GM12872 (cell line): ENCODE measurements around the gene SPATA6.

Experiments
- TF ChIP-seq, protein P1 (sequence below): IDR thresholded peaks from 3 replicates; pipeline ENCODE4 v1.5.1; 2011; ENCODE audit warnings: low read depth, mild to moderate bottlenecking, low read length, moderate library complexity; ENCODE audit not compliant: insufficient read depth

The SPATA6 gene

GRCh38 chr1:48362901-48363300, 109.1 kb downstream of the SPATA6 start:
- TF ChIP-seq, protein P1, sequence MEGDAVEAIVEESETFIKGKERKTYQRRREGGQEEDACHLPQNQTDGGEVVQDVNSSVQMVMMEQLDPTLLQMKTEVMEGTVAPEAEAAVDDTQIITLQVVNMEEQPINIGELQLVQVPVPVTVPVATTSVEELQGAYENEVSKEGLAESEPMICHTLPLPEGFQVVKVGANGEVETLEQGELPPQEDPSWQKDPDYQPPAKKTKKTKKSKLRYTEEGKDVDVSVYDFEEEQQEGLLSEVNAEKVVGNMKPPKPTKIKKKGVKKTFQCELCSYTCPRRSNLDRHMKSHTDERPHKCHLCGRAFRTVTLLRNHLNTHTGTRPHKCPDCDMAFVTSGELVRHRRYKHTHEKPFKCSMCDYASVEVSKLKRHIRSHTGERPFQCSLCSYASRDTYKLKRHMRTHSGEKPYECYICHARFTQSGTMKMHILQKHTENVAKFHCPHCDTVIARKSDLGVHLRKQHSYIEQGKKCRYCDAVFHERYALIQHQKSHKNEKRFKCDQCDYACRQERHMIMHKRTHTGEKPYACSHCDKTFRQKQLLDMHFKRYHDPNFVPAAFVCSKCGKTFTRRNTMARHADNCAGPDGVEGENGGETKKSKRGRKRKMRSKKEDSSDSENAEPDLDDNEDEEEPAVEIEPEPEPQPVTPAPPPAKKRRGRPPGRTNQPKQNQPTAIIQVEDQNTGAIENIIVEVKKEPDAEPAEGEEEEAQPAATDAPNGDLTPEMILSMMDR = no peak

- TF ChIP-seq, protein P1 = no peak
Observed at GRCh38 chr1:48356901-48357300, 115.1 kb downstream of the SPATA6 start.

- TF ChIP-seq, protein P1 = no peak
Observed at GRCh38 chr1:48344373-48344772, 127.6 kb downstream of the SPATA6 start.

DNA sequence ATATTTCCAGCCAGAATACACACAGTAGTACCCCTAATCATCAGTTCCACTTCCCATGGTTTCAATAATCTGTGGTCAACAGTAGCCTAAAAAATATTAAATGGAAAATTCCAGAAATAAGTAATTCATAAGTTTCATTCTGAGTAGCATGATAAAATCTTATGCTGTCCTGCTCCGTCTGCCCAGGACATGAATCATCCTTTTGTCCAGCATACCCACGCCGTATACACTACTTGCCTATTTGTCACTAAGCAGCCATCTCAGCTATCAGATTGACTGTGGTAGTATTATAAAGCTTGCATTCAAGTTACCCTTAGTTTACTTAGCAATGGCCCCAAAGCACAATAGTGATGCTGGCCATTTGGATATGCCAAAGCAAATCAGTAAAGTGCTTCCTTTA, 130.8 kb downstream of the SPATA6 start:
- TF ChIP-seq, protein P1 = no peak

GRCh38 chr1:48338257-48338656, 133.7 kb downstream of the SPATA6 start:
- TF ChIP-seq, protein P1 = no peak

DNA sequence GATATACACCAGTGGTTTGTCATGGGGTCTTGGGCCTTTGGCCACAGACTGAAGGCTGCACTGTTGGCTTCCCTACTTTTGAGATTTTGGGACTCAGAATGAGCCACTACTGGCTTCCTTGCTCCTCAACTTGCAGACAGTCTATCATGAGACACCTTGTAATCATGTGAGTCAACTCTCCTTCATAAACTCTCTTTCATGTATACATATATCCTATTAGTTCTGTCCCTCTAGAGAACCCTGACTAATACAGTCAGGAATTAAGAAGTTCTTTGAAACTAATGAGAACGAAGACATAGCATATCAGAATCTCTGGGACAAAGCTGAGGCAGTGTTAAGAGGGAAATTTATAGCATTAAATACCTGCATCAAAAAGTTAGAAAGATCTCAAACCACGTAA, 138.7 kb downstream of the SPATA6 start:
- TF ChIP-seq, protein P1 = no peak

GRCh38 chr1:48332115-48332514, 139.9 kb downstream of the SPATA6 start:
- TF ChIP-seq, protein P1 = no peak

DNA sequence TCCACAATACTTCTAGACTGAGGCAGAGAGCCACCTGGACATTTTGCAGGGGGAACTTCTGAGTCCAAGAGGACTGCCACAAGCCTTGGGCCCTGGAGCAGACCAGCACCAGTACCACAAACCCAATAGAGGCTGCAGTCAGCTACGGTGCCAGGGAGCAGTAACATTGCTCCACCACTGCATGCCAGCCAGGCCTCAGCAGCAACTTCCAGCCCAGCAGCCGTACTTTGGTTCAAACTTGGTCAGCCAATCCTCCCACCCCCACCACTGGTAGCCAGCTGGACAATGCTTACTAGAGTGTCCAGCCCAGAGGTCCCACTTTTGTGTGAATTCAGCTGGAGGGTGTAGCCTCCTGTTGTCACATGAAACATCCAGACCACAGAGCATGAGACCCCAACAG, 142.1 kb downstream of the SPATA6 start:
- TF ChIP-seq, protein P1 = no peak
